GM19239 (cell line): ENCODE data around the gene LTO1.
"Not testable (repeated sequence)": the region's sequence is repeated elsewhere in the genome, so short reads cannot be mapped to it uniquely, and the experiment has no call there.

Experiments used
- DNase-seq: peaks from one replicate; pipeline ENCODE4 v3.0.0; 2011; ENCODE audit warnings: low spot score; ENCODE audit not compliant: insufficient read length
- FAIRE-seq: peaks from 2 replicates; lab custom pipeline; 2011; peaks lifted over from hg19 to GRCh38; lab: Jason Lieb, UNC

LTO1 gene

GRCh38 chr11:69702769-69703452 lies 27.8 kb upstream of the LTO1 start:
- no peak for DNase-seq

GRCh38 chr11:69702239-69702691 lies 27.1 kb upstream of the LTO1 start:
- DNase-seq, result no peak
- FAIRE-seq, result no peak

More at GRCh38 chr11:69702769-69703452, 27.8 kb upstream of the LTO1 start:
- no peak for FAIRE-seq

GRCh38 chr11:69700278-69701140 lies 25.4 kb upstream of the LTO1 start:
- FAIRE-seq, result no peak
- DNase-seq, result no peak

GRCh38 chr11:69699213-69699612 lies 24.1 kb upstream of the LTO1 start:
- no peak for FAIRE-seq
- DNase-seq, result no peak

- FAIRE-seq, result no peak
- no peak for DNase-seq
Measured at GRCh38 chr11:69698362-69698761, 23.2 kb upstream of the LTO1 start.

GRCh38 chr11:69697861-69698260 lies 22.7 kb upstream of the LTO1 start:
- no peak for FAIRE-seq
- DNase-seq, result no peak

GRCh38 chr11:69697469-69697843 lies 22.3 kb upstream of the LTO1 start:
- DNase-seq (no peak), FAIRE-seq (no peak)

- FAIRE-seq (no peak), DNase-seq (no peak)
Measured at GRCh38 chr11:69696749-69697468, 21.8 kb upstream of the LTO1 start.

GRCh38 chr11:69695995-69696394 lies 20.8 kb upstream of the LTO1 start:
- DNase-seq, FAIRE-seq: not testable (repeated sequence)

GRCh38 chr11:69695581-69695980 lies 20.4 kb upstream of the LTO1 start:
- no peak for DNase-seq
- FAIRE-seq, result no peak

GRCh38 chr11:69694781-69695180 lies 19.6 kb upstream of the LTO1 start:
- FAIRE-seq (no peak), DNase-seq (no peak)

GRCh38 chr11:69692422-69692821 lies 17.3 kb upstream of the LTO1 start:
- DNase-seq (no peak), FAIRE-seq (no peak)

- DNase-seq (no peak), FAIRE-seq (no peak)
Measured at GRCh38 chr11:69691463-69691862, 16.3 kb upstream of the LTO1 start.

- DNase-seq (no peak), FAIRE-seq (no peak)
Measured at GRCh38 chr11:69689484-69690319, 14.5 kb upstream of the LTO1 start.

GRCh38 chr11:69687969-69688771 lies 13.0 kb upstream of the LTO1 start:
- not testable (repeated sequence) for FAIRE-seq

GRCh38 chr11:69686856-69687255 lies 11.7 kb upstream of the LTO1 start:
- FAIRE-seq (no peak), DNase-seq (no peak)

More at GRCh38 chr11:69687969-69688771, 13.0 kb upstream of the LTO1 start:
- DNase-seq, result not testable (repeated sequence)

GRCh38 chr11:69686452-69686851 lies 11.3 kb upstream of the LTO1 start:
- FAIRE-seq (no peak), DNase-seq (no peak)

- DNase-seq (no peak), FAIRE-seq (no peak)
Measured at GRCh38 chr11:69685348-69685747, 10.2 kb upstream of the LTO1 start.

GRCh38 chr11:69684651-69685050 lies 9.5 kb upstream of the LTO1 start:
- FAIRE-seq, result no peak

More at GRCh38 chr11:69684651-69685050, 9.5 kb upstream of the LTO1 start:
- DNase-seq, result no peak
